ENCODE data around the gene LY6G6F.

The LY6G6F gene

GRCh38 chr6:31693535-31693934 lies 13.1 kb upstream of the LY6G6F start:
- TF ChIP-seq SUZ12 (IDR thresholded peaks at IDR 0.05; ENCODE audit: extremely low read depth, insufficient read depth, insufficient read length) = no peak
- no peak for TF ChIP-seq ZNF274 (IDR thresholded peaks at IDR 0.05; ENCODE audit: low read depth, low read length)
- no peak for TF ChIP-seq YY1 (IDR thresholded peaks at IDR 0.05; ENCODE audit: insufficient read depth, insufficient read length)
- no peak overlapping the region for H3K4me3 ChIP-seq (ENCODE audit: insufficient read length, low read depth)
- DNase-seq (ENCODE audit: low read depth, low spot score) = no peak
- no peaks in the 10 kb centered on the region for H3K27me3 ChIP-seq (ENCODE audit: insufficient read depth, insufficient read length)
- peaks cover 7% of the 10 kb centered on the region for H3K4me1 ChIP-seq (ENCODE audit: insufficient read depth, insufficient read length)
- no peaks in the 10 kb centered on the region for H3K9me3 ChIP-seq (ENCODE audit: insufficient read depth, low read length)
- H3K9ac ChIP-seq (ENCODE audit: insufficient read length, low read depth) = no peak overlapping the region
- peaks cover 65% of the 10 kb centered on the region for H3K36me3 ChIP-seq (ENCODE audit: insufficient read depth, insufficient read length, low read length)

GRCh38 chr6:31697555-31697954 lies 9.1 kb upstream of the LY6G6F start:
- H3K36me3 ChIP-seq (ENCODE audit: insufficient read depth, insufficient read length, low read length) = peaks cover 64% of the 10 kb centered on the region
- H3K4me3 ChIP-seq (ENCODE audit: insufficient read length, low read depth) = no peak overlapping the region
- DNase-seq (ENCODE audit: low read depth, low spot score) = no peak
- H3K27me3 ChIP-seq (ENCODE audit: insufficient read depth, insufficient read length) = no peaks in the 10 kb centered on the region
- no peak overlapping the region for H3K9ac ChIP-seq (ENCODE audit: insufficient read length, low read depth)
- TF ChIP-seq ZNF274 (IDR thresholded peaks at IDR 0.05; ENCODE audit: low read depth, low read length) = no peak
- TF ChIP-seq SUZ12 (IDR thresholded peaks at IDR 0.05; ENCODE audit: extremely low read depth, insufficient read depth, insufficient read length) = no peak
- TF ChIP-seq YY1 (IDR thresholded peaks at IDR 0.05; ENCODE audit: insufficient read depth, insufficient read length) = no peak
- peaks cover 5% of the 10 kb centered on the region for H3K4me1 ChIP-seq (ENCODE audit: insufficient read depth, insufficient read length)
- H3K9me3 ChIP-seq (ENCODE audit: insufficient read depth, low read length) = no peaks in the 10 kb centered on the region

- no peak for DNase-seq (ENCODE audit: low read depth, low spot score)
- Histone ChIP-seq H3K4me1 (ENCODE audit: insufficient read depth, insufficient read length) (peaks cover 5% of the 10 kb centered on the region), H3K36me3 (ENCODE audit: insufficient read depth, insufficient read length, low read length) (peaks cover 43% of the 10 kb centered on the region), H3K27me3 (ENCODE audit: insufficient read depth, insufficient read length) (no peaks in the 10 kb centered on the region), H3K9ac (ENCODE audit: insufficient read length, low read depth) (no peak overlapping the region), H3K9me3 (ENCODE audit: insufficient read depth, low read length) (no peaks in the 10 kb centered on the region), H3K4me3 (ENCODE audit: insufficient read length, low read depth) (no peak overlapping the region)
- no peak for TF ChIP-seq SUZ12 (IDR thresholded peaks at IDR 0.05; ENCODE audit: extremely low read depth, insufficient read depth, insufficient read length)
- TF ChIP-seq YY1 (IDR thresholded peaks at IDR 0.05; ENCODE audit: insufficient read depth, insufficient read length) = no peak
Measured at GRCh38 chr6:31700740-31701401, 5.8 kb upstream of the LY6G6F start.

GRCh38 chr6:31701666-31702404 lies 4.8 kb upstream of the LY6G6F start:
- H3K4me3 ChIP-seq (ENCODE audit: insufficient read length, low read depth) = peak overlapping the region; percentile 87
- no peaks in the 10 kb centered on the region for H3K27me3 ChIP-seq (ENCODE audit: insufficient read depth, insufficient read length)
- peaks cover 36% of the 10 kb centered on the region for H3K36me3 ChIP-seq (ENCODE audit: insufficient read depth, insufficient read length, low read length)
- H3K9me3 ChIP-seq (ENCODE audit: insufficient read depth, low read length) = no peaks in the 10 kb centered on the region
- DNase-seq (ENCODE audit: low read depth, low spot score) = no peak
- H3K9ac ChIP-seq (ENCODE audit: insufficient read length, low read depth) = peak overlapping the region; percentile 93
- no peak for TF ChIP-seq ZNF274 (IDR thresholded peaks at IDR 0.05; ENCODE audit: low read depth, low read length)
- no peak for TF ChIP-seq SUZ12 (IDR thresholded peaks at IDR 0.05; ENCODE audit: extremely low read depth, insufficient read depth, insufficient read length)
- TF ChIP-seq YY1 (IDR thresholded peaks at IDR 0.05; ENCODE audit: insufficient read depth, insufficient read length) = no peak
- peaks cover 5% of the 10 kb centered on the region for H3K4me1 ChIP-seq (ENCODE audit: insufficient read depth, insufficient read length)

- TF ChIP-seq ZNF274 (IDR thresholded peaks at IDR 0.05; ENCODE audit: low read depth, low read length) (no peak), YY1 (IDR thresholded peaks at IDR 0.05; ENCODE audit: insufficient read depth, insufficient read length) (no peak), SUZ12 (IDR thresholded peaks at IDR 0.05; ENCODE audit: extremely low read depth, insufficient read depth, insufficient read length) (no peak)
- Histone ChIP-seq H3K9ac (ENCODE audit: insufficient read length, low read depth) (peak overlapping the region; percentile 93), H3K4me1 (ENCODE audit: insufficient read depth, insufficient read length) (peaks cover 5% of the 10 kb centered on the region), H3K9me3 (ENCODE audit: insufficient read depth, low read length) (no peaks in the 10 kb centered on the region), H3K4me3 (ENCODE audit: insufficient read length, low read depth) (peak overlapping the region; percentile 87), H3K27me3 (ENCODE audit: insufficient read depth, insufficient read length) (no peaks in the 10 kb centered on the region), H3K36me3 (ENCODE audit: insufficient read depth, insufficient read length, low read length) (peaks cover 31% of the 10 kb centered on the region)
- no peak for DNase-seq (ENCODE audit: low read depth, low spot score)
Measured at GRCh38 chr6:31702405-31702818, 4.3 kb upstream of the LY6G6F start.

GRCh38 chr6:31702819-31703716 lies 3.6 kb upstream of the LY6G6F start, which contains the start of gene ABHD16A:
Gene ABHD16A, minus strand, starts transcription at chr6:31703324. Its CDS starts 43 bp downstream, at chr6:31703281.
- DNase-seq (ENCODE audit: low read depth, low spot score) = peak; percentile 95
- Histone ChIP-seq H3K4me1 (ENCODE audit: insufficient read depth, insufficient read length) (peaks cover 5% of the 10 kb centered on the region), H3K9me3 (ENCODE audit: insufficient read depth, low read length) (no peaks in the 10 kb centered on the region), H3K27me3 (ENCODE audit: insufficient read depth, insufficient read length) (no peaks in the 10 kb centered on the region), H3K9ac (ENCODE audit: insufficient read length, low read depth) (peak within 1 kb of the TSS; percentile 93), H3K4me3 (ENCODE audit: insufficient read length, low read depth) (peak within 1 kb of the TSS; percentile 87), H3K36me3 (ENCODE audit: insufficient read depth, insufficient read length, low read length) (peaks cover 27% of the 10 kb centered on the region)
- no peak for TF ChIP-seq ZNF274 (IDR thresholded peaks at IDR 0.05; ENCODE audit: low read depth, low read length)
- no peak for TF ChIP-seq YY1 (IDR thresholded peaks at IDR 0.05; ENCODE audit: insufficient read depth, insufficient read length)
- no peak for TF ChIP-seq SUZ12 (IDR thresholded peaks at IDR 0.05; ENCODE audit: extremely low read depth, insufficient read depth, insufficient read length)
